Mesenteric fat pad (tissue), 1 donor: ENCODE results near the gene TSPAN18. TPM values are rescaled to one million over a fixed set of nuclear protein-coding genes. Genes with fewer than 3 reads are reported as not detected.

Source experiments
- DNase-seq: peaks from one replicate; pipeline ENCODE4 v3.0.0-alpha.2; 2020; ENCODE audit warnings: low spot score
- total RNA-seq: library from RNA; stranded (reverse); fragmentation: NEBNext Ultra II Directional; extraction: Animal tissue kit (Norgen Biotek cat#: 25700); gene quantifications from one replicate; pipeline ENCODE4 v1.2.1, GENCODE V29; 2021
- donor health status: DM: yes; HTN: yes; CAD: no.

Gene TSPAN18
- total RNA-seq, 1 donor from 2014 or later, result 14.2 TPM

- DNase-seq, result no peak
These were observed 65.4 kb downstream of the TSPAN18 start for GRCh38 chr11:44792171-44792570.

DNA sequence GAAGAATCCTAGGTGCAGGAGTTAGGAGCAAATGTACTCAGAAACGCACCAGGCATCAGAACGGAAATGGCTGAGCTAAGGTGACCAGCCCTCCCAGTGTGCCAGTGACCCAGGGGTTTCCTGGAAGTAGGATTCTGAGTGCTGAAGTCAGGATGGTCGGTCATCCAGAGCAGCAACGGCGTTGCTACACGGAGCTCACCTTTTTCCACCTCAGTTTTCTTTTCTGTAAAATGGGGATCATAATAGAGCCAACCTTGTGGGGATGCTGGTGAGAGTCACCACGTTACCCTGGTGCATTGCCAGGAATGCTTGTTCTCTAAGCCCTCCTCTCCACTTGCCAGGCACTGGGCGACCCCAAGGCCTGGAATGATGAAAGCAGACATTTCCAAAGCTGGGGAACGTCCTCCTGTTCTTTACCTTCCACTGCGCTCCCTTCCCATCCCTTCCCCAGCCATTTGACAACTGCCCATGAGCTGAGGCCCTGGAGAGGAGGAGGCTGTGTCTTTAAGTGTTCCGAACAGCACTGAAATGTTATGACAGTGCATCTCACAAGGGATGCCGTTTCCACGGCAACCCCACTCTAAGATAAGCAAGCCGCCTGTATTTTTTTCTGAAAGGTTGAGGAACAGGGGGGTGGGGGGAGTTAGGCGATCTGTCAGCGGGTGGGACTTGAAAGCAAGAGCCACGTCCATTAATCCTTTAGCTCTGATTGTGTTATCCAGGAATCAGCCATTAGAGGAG is 66.8 kb downstream of the TSPAN18 start:
- DNase-seq, result no peak

- no peak for DNase-seq
These were observed 69.2 kb downstream of the TSPAN18 start for GRCh38 chr11:44795803-44796535.

GRCh38 chr11:44797051-44797450 is 70.3 kb downstream of the TSPAN18 start:
- DNase-seq, result no peak

DNA sequence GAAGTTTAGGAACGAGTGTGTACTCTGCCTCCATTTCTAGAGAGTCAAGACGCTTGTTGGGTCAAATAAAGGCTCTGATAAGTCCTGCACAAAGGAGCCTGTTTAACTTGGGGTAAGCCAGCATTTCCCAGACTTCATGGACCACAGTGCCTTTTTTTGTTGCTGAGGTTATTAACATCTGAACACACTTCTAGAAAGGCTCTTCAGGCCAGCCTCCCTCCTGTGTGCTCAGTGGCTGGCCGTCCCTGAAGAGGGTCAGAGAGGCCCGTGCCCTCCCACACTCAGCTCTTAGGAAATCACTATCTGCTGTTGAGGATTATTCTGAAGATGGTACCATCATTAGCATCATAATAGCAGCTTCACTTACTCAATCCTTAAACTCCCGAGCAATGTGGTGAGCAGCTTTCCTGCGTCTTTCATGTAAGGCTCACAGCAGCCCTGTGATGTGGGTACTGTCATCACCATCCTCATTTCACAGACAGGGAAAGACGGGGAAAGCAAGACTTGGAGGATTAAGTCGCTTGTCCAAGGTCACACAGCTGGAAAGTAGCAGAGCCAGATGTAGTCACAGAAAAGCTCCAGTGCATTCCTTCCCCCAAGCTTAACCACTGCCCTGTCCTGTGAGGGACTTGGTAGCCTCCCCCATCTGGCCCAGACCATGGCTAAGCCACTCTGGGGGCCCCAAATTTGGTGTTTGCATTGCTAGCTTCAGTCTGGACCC is 71.3 kb downstream of the TSPAN18 start:
- no peak for DNase-seq

GRCh38 chr11:44798607-44798972 is 71.8 kb downstream of the TSPAN18 start:
- no peak for DNase-seq

DNA sequence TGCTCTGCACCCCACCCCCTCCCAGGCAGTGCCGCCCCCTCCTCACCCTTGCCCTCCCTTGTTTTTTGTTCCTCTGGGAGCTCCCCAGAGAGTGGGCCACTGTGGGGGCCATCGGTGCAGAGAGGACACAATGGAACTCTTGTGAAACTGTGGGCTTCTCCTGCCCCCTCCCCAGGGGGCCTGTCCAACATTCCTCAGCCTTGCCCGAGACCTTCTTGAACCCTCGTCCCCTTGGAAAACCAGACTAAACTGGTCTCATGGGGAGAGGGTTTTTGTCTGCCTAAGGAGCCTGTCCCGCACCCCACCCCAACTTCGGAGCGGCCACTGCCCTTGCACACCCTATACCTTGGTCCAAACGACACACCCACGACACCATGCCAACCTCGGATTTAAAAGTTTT is 72.2 kb downstream of the TSPAN18 start:
- no peak for DNase-seq

GRCh38 chr11:44802347-44802746 is 75.6 kb downstream of the TSPAN18 start:
- no peak for DNase-seq

GRCh38 chr11:44803009-44803408 is 76.2 kb downstream of the TSPAN18 start:
- no peak for DNase-seq

DNA sequence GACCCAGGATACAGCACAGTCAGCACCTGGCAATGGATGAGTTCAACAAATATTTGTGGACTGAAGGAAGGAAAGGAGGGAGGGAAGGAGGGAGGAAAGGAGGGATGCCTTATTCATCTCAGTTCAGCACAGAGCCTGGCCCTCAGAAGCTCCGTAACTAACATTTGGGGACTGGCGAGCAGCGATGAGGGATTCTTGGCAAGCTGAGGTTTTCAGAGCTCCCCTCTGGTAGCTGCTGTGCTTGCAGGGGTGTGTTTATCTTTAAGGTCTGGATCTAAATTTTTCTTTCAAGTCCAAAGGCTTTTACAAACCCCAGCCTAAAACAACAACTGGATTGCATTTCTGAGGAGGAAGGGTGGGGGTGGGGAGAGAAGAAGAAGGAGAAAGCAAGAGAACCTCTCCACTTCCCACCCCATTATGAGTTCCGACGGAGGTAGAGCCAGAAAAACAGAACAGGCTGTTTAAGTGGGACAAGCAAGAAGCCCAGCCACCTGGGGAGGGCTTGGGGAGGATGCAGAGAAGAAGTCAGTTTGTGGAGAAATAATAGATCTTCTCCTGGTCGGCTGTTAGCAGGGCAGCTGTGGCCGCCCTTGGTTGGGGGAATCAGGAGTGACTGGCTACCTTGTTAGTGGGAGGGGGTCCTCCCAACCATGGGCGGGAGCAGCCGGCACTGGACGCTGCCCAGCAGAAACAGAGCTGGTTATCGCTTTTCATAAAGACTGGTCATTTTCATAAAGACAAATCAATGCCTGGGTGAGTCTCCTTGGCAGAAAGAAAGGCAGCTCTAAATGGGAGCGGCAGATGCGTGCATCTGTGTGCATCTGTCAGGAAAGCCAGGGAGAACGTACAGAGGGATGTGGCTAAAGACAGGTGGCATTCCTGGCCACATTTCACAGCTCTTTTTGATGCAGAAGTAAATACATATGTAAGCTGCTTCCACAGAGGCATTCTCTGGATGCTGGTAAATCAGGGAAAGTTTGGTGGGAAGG is 78.0 kb downstream of the TSPAN18 start:
- DNase-seq, result no peak

GRCh38 chr11:44805596-44805995 is 78.8 kb downstream of the TSPAN18 start:
- no peak for DNase-seq

DNA sequence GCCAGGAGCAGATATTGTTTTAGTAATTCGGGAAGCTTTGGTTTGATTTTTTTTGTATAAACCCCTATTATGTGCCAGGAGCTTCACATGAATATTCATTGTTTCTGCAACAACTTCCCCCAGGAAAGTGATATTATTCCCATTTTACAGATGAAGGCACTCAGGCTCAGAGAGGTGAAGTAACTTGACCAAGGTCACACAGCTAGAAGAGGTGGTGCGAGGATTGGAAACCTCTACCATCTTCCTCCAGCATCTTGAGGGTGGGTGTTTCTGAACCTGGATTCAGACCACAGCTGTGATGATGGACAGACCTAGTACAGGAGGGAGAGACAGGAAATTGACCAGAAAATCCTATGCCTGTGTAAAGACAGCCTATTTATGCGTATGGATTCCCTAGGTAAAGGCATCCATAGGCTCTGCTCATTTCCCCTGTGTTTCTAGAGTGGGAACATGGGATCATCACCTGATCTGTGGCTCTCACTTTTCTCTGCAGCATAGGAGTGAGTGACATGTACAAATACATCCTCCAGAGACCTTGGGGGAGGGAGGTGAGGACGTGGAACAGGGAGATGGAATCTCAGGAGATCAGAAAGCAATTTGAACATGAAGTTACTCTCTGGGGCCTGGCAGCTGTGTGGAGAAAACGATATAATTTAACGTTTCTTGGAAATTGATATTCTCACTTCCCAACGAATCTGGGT is 81.4 kb downstream of the TSPAN18 start:
- no peak for DNase-seq

- no peak for DNase-seq
These were observed 82.5 kb downstream of the TSPAN18 start for GRCh38 chr11:44809283-44809682.

DNA sequence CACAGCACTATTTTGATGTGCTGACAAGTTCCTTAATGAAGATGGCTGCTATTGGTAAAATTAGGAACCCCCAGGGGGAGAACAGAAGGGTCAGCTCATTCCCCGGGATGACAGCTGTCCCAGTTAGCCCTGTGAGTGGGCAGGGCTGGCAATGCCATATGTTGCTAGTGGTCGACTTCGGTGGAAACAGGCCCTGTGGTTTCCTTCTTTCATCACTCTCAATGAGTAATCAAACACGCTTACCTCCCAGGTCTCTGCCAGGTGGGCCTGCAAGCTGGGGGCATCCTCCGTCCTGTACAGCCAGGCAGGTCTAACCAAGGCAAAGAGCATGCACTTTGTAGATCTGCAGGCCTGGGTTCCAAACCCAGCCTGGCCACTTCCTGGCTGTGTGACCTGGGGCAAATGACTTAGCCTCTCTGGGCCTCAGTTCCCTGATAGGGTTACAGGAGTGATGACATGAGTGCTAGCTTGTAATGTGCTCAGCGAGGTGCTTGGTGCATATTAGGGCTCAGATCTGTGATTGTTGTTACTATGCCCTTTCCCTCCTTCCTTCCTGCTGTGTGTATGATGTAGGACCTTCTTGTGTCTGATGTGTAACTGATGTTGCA is 85.2 kb downstream of the TSPAN18 start:
- no peak for DNase-seq

DNA sequence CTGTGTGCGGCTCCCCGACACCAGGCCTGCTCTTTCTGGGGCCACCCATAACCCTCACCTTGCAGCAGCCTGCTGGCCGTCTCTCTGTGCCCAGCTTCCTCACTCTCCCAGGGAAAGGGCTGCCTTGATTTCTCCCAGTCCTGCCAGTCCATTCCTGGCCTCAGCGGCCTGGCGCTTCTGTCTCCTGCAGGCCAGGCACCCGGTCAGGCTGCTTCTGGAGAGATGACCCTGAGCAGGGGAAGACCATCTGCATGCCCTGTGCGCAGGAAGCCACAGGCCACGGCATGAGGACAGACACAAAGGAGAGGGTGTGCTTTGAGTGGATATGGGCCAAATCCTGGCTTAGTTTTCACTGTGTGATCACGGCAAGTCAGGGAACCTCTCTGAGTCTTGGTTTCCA is 86.2 kb downstream of the TSPAN18 start:
- no peak for DNase-seq

DNA sequence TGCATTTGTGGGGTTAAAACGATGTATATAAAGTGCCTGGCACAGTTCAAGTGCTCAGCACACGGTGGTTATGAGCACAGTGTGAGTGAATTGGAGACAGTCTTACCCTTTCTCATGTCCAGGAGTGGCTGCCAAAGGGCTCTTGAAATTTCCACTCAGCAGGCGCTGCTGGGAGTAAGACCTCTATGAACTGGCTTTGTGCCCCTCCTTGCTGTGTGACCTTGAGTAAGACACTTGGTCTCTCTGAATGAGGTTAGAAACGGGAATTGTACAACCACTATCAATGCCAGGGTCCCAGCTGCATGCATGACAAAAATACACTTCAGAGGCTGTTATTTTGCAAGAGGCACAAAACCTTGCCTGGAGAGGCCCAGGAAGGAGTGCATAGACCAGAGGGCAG is 86.6 kb downstream of the TSPAN18 start:
- no peak for DNase-seq

GRCh38 chr11:44814881-44815592 is 88.3 kb downstream of the TSPAN18 start:
- no peak for DNase-seq

- no peak for DNase-seq
These were observed 89.2 kb downstream of the TSPAN18 start for GRCh38 chr11:44815917-44816456.

- no peak for DNase-seq
These were observed 90.0 kb downstream of the TSPAN18 start for GRCh38 chr11:44816761-44817160.
